NCI-H187 treated with DMSO at 0.1 percent for 48 hours (cell line): ENCODE results near the gene TTC16.
"Not testable (repeated sequence)": the region's sequence is repeated elsewhere in the genome, so short reads cannot be mapped to it uniquely, and the experiment has no call there.

Experiments
- DNase-seq: peaks from one replicate; lab custom pipeline; 2025; lab: John Stamatoyannopoulos, UW

The TTC16 gene

GRCh38 chr9:127744398-127745110 is 28.7 kb downstream of the TTC16 start:
- no peak for DNase-seq

GRCh38 chr9:127746959-127747569 is 31.2 kb downstream of the TTC16 start:
- DNase-seq, result no peak

- no peak for DNase-seq
These were observed 33.4 kb downstream of the TTC16 start for GRCh38 chr9:127749090-127749787.

GRCh38 chr9:127751269-127752054 is 35.6 kb downstream of the TTC16 start:
- DNase-seq, result no peak

- DNase-seq, result no peak
These were observed 37.3 kb downstream of the TTC16 start for GRCh38 chr9:127753148-127753547.

GRCh38 chr9:127753622-127754021 is 37.7 kb downstream of the TTC16 start:
- no peak for DNase-seq

- no peak for DNase-seq
These were observed 38.5 kb downstream of the TTC16 start for GRCh38 chr9:127754099-127755060.

GRCh38 chr9:127755061-127756060 is 39.5 kb downstream of the TTC16 start:
- DNase-seq, result no peak

- no peak for DNase-seq
These were observed 40.4 kb downstream of the TTC16 start for GRCh38 chr9:127756233-127756632.

GRCh38 chr9:127756776-127757175 is 40.9 kb downstream of the TTC16 start:
- not testable (repeated sequence) for DNase-seq

- no peak for DNase-seq
These were observed 43.0 kb downstream of the TTC16 start for GRCh38 chr9:127758843-127759242.

- no peak for DNase-seq
These were observed 45.2 kb downstream of the TTC16 start for GRCh38 chr9:127761061-127761460.

GRCh38 chr9:127761491-127761956 is 45.6 kb downstream of the TTC16 start:
- DNase-seq, result no peak

GRCh38 chr9:127762111-127762676 is 46.3 kb downstream of the TTC16 start:
- no peak for DNase-seq

- no peak for DNase-seq
These were observed 48.1 kb downstream of the TTC16 start for GRCh38 chr9:127763918-127764384.

GRCh38 chr9:127765418-127765817 is 49.5 kb downstream of the TTC16 start:
- DNase-seq, result no peak

- DNase-seq, result no peak
These were observed 51.5 kb downstream of the TTC16 start for GRCh38 chr9:127767410-127767809.

GRCh38 chr9:127767909-127768331 is 52.0 kb downstream of the TTC16 start:
- no peak for DNase-seq

- DNase-seq, result no peak
These were observed 52.8 kb downstream of the TTC16 start for GRCh38 chr9:127768698-127769097.
